Measurements from ENCODE around the gene CHKB.
A peak's percentile ranks its signal among the peaks of the same experiment; 100 is the strongest.

CHKB gene

GRCh38 chr22:50563413-50564160, 19.1 kb downstream of the CHKB start:
- H3K4me3 Mint-ChIP-seq: peak overlapping the region; percentile 88
- no peak for DNase-seq (ENCODE audit: low spot score)
- peak overlapping the region; percentile 67 for H3K27ac Mint-ChIP-seq
- no peaks in the 10 kb centered on the region for H3K9me3 Mint-ChIP-seq
- peaks cover 19% of the 10 kb centered on the region for H3K4me1 Mint-ChIP-seq (ENCODE audit: low read depth)
- peaks cover 22% of the 10 kb centered on the region for H3K27me3 Mint-ChIP-seq (ENCODE audit: low read depth)
- peaks cover 6% of the 10 kb centered on the region for H3K36me3 Mint-ChIP-seq (ENCODE audit: low read depth)

DNA sequence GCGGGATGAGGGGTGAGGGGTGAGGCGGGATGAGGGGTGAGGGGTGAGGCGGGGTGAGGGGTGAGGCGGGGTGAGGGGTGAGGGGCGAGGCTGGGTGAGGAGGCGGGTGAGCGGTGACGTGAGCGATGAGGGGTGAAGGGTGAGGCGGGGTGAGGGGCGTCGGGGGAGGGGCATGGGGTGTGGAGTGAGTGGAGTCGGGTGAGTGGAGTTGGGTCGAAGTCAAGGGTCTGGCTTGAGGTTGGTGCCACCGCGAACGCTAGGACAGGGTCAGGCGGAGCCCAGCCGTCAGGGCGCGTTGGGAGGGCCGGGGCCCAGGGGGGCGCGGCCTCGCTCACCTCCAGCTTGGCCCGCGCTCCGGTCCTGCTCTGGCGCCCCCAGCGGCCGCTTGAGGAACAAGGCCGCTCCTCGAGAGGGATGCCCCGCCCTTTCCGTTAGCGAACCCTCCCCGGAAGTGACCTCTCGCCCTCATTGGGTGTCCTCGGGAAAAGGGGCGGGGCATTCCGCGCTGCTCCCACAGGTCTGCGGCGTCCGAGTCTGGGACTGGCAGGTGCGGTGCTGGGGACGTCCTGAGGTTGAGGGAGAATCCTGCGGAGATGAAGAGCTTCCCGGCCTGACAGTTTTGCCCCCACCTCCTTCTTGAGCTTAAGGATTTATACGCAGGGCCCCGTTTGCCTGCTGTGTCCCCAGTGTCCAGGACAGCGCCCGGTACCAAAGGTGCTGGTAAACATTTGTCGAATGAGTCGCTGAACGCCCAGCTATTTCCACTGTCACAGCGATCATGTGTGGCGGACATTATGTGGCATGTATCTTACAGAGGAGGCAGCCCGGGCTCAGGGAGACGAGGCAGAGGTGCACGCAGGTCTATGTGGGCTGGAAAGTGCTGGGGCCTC, 19.9 kb downstream of the CHKB start, which contains the start of gene SYCE3:
Gene SYCE3 (minus strand): TSS at position 397 of the 890 bp plus-strand sequence. CDS start 6,514 bp downstream, outside the sequence.
- H3K36me3 Mint-ChIP-seq (ENCODE audit: low read depth): peaks cover 3% of the 10 kb centered on the region

GRCh38 chr22:50561401-50562358, 21.0 kb downstream of the CHKB start:
- H3K36me3 Mint-ChIP-seq (ENCODE audit: low read depth): no peaks in the 10 kb centered on the region
- H3K27ac Mint-ChIP-seq: peak overlapping the region; percentile 71
- H3K4me1 Mint-ChIP-seq (ENCODE audit: low read depth): peaks cover 19% of the 10 kb centered on the region
- no peaks in the 10 kb centered on the region for H3K9me3 Mint-ChIP-seq
- H3K27me3 Mint-ChIP-seq (ENCODE audit: low read depth): peaks cover 24% of the 10 kb centered on the region
- DNase-seq (ENCODE audit: low spot score): no peak
- H3K4me3 Mint-ChIP-seq: peak overlapping the region; percentile 56

More for the DNA sequence above, 19.9 kb downstream of the CHKB start, which contains the start of gene SYCE3:
- peak; percentile 96 for DNase-seq (ENCODE audit: low spot score)
- H3K9me3 Mint-ChIP-seq: no peaks in the 10 kb centered on the region
- H3K4me3 Mint-ChIP-seq: peak within 1 kb of the TSS; percentile 88
- peaks cover 19% of the 10 kb centered on the region for H3K4me1 Mint-ChIP-seq (ENCODE audit: low read depth)
- H3K27ac Mint-ChIP-seq: peak within 1 kb of the TSS; percentile 71
- peaks cover 23% of the 10 kb centered on the region for H3K27me3 Mint-ChIP-seq (ENCODE audit: low read depth)

GRCh38 chr22:50560034-50560433, 22.6 kb downstream of the CHKB start:
- Mint-ChIP-seq H3K27ac (no peak overlapping the region), H3K4me3 (no peak overlapping the region)

GRCh38 chr22:50556703-50557102, 25.9 kb downstream of the CHKB start:
- H3K4me3 Mint-ChIP-seq: no peak overlapping the region
- no peaks in the 10 kb centered on the region for H3K9me3 Mint-ChIP-seq
- no peak overlapping the region for H3K27ac Mint-ChIP-seq
- no peaks in the 10 kb centered on the region for H3K36me3 Mint-ChIP-seq (ENCODE audit: low read depth)
- no peak for DNase-seq (ENCODE audit: low spot score)
- peaks cover 6% of the 10 kb centered on the region for H3K4me1 Mint-ChIP-seq (ENCODE audit: low read depth)
- H3K27me3 Mint-ChIP-seq (ENCODE audit: low read depth): peaks cover 20% of the 10 kb centered on the region

More at GRCh38 chr22:50560034-50560433, 22.6 kb downstream of the CHKB start:
- H3K36me3 Mint-ChIP-seq (ENCODE audit: low read depth): no peaks in the 10 kb centered on the region
- H3K4me1 Mint-ChIP-seq (ENCODE audit: low read depth): peaks cover 19% of the 10 kb centered on the region
- H3K27me3 Mint-ChIP-seq (ENCODE audit: low read depth): peaks cover 29% of the 10 kb centered on the region
- H3K9me3 Mint-ChIP-seq: no peaks in the 10 kb centered on the region
- DNase-seq (ENCODE audit: low spot score): no peak

- no peak for DNase-seq (ENCODE audit: low spot score)
- peaks cover 6% of the 10 kb centered on the region for H3K27me3 Mint-ChIP-seq (ENCODE audit: low read depth)
- H3K9me3 Mint-ChIP-seq: no peaks in the 10 kb centered on the region
- peaks cover 2% of the 10 kb centered on the region for H3K4me1 Mint-ChIP-seq (ENCODE audit: low read depth)
- H3K27ac Mint-ChIP-seq: no peak overlapping the region
- H3K4me3 Mint-ChIP-seq: no peak overlapping the region
- no peaks in the 10 kb centered on the region for H3K36me3 Mint-ChIP-seq (ENCODE audit: low read depth)
These were observed 29.3 kb downstream of the CHKB start for GRCh38 chr22:50553310-50553709.

DNA sequence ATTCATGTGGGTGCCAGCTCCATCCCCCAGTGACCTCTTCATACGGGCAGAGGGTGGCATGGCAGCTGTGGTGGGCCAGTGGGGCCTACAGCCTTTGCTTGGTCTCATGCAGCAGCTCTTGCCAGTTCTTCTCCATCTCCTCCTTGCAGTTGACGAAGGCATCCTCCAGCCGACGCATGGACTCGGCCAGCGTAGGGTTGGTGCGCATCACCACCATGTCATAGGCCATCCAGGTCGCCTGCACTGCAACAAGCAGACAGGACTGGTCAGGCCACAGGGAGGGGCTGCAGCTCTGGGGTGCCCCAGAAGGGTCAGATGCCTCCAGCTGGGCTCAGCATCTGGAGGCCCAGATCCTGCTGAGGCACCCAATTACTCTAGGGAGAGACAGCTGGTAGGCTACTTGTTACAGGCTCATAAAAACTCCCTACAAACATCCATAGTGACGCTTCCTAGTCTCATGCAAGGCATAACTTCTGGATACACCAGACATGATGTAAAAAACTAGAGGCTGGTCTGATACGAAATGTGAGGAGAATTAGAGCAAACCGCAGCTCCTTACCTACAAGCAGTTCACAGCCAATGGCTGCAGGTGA, 31.4 kb downstream of the CHKB start:
- no peak for DNase-seq (ENCODE audit: low spot score)
- Mint-ChIP-seq H3K27ac (no peak overlapping the region), H3K4me1 (ENCODE audit: low read depth) (peaks cover 5% of the 10 kb centered on the region), H3K27me3 (ENCODE audit: low read depth) (peaks cover 1% of the 10 kb centered on the region), H3K4me3 (no peak overlapping the region), H3K36me3 (ENCODE audit: low read depth) (no peaks in the 10 kb centered on the region), H3K9me3 (no peaks in the 10 kb centered on the region)

DNA sequence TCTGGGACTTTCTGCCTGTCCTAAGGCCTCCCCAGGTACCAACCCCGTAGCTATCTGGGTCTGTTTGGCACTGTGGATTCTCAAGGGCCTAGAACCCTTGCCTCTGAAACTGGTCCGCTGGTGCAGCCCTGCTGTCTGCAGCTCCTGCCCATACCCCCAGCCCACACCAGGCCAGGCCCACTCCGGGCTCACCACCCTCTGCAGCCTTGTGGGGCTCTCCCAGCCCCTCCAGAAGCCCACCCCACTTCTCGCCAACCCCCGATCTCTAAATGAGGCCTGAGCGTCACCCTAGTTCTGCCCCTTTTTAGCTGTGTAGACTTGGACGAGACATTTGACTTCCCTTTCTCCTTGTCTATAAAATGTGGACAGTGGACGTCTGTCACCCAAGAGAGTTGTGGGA, 32.3 kb downstream of the CHKB start:
- no peaks in the 10 kb centered on the region for H3K36me3 Mint-ChIP-seq (ENCODE audit: low read depth)
- H3K27me3 Mint-ChIP-seq (ENCODE audit: low read depth): no peaks in the 10 kb centered on the region
- H3K27ac Mint-ChIP-seq: peak overlapping the region; percentile 79
- DNase-seq (ENCODE audit: low spot score): no peak
- peak overlapping the region; percentile 70 for H3K4me3 Mint-ChIP-seq
- H3K9me3 Mint-ChIP-seq: no peaks in the 10 kb centered on the region
- peaks cover 11% of the 10 kb centered on the region for H3K4me1 Mint-ChIP-seq (ENCODE audit: low read depth)

DNA sequence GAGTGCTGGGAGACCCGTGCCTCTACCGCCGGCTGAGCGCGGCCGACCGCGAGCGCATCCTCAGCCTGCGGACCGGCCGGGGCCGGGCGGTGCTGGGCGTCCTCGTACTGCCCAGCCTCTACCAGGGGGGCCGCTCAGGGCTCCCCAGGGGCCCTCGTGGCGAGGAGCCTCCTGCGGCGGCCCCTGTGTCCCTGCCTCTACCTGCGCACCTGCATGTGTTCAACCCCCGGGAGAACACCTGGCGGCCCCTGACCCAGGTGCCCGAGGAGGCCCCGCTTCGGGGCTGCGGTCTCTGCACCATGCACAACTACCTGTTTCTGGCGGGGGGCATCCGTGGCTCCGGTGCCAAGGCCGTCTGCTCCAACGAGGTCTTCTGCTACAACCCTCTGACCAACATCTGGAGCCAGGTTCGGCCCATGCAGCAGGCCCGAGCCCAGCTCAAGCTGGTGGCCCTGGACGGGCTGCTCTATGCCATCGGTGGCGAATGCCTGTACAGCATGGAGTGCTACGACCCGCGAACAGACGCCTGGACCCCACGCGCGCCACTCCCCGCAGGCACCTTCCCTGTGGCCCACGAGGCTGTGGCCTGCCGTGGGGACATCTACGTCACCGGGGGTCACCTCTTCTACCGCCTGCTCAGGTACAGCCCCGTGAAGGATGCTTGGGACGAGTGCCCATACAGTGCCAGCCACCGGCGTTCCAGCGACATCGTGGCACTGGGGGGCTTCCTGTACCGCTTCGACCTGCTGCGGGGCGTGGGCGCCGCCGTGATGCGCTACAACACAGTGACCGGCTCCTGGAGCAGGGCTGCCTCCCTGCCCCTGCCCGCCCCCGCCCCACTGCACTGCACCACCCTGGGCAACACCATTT, 33.5 kb downstream of the CHKB start:
- Mint-ChIP-seq H3K9me3 (no peaks in the 10 kb centered on the region), H3K27me3 (ENCODE audit: low read depth) (no peaks in the 10 kb centered on the region), H3K36me3 (ENCODE audit: low read depth) (no peaks in the 10 kb centered on the region), H3K27ac (peak overlapping the region; percentile 71), H3K4me3 (peak overlapping the region; percentile 69), H3K4me1 (ENCODE audit: low read depth) (peaks cover 23% of the 10 kb centered on the region)
- no peak for DNase-seq (ENCODE audit: low spot score)

GRCh38 chr22:50548040-50548920, 34.4 kb downstream of the CHKB start:
- Mint-ChIP-seq H3K9me3 (no peaks in the 10 kb centered on the region), H3K4me3 (peak overlapping the region; percentile 50), H3K27me3 (ENCODE audit: low read depth) (no peaks in the 10 kb centered on the region), H3K27ac (peak overlapping the region; percentile 84), H3K36me3 (ENCODE audit: low read depth) (no peaks in the 10 kb centered on the region), H3K4me1 (ENCODE audit: low read depth) (peaks cover 23% of the 10 kb centered on the region)
- no peak for DNase-seq (ENCODE audit: low spot score)

DNA sequence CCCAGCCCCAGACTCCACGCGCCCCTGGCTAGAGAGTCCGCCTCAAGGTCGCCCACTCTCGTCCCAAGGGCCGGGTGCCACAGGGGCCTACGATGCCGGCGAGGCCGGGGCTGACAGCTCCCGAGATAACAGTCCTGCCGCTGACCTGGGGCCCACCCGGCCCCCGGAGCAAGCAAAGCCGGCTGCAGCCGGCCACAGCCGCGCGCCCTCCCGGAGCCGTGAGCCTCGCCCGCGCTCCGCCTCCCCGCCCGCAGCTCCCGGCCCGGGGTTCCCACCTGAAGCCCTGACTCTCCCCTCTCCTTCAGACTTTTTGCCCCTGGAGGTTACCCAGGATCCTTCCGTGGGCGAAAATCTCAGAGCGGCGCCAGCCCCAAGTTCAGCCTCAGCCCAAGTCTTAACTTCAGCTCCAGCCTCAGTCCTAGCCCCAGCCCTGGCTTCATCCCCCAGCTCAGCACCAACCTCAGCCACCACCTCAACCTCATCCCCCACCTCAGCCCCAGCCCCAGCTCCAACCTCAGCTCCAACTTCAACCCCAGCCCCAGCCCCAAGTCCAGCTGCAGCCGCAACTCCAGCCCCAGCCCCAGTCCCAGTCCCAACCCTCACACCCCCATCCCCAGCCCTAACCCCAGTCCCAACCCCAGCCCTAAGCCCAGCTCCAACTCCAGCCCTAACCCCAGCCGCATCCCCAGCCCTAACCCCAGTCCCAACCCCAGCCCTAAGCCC, 35.2 kb downstream of the CHKB start:
- H3K36me3 Mint-ChIP-seq (ENCODE audit: low read depth): no peaks in the 10 kb centered on the region
- no peak for DNase-seq (ENCODE audit: low spot score)
- H3K4me3 Mint-ChIP-seq: peak overlapping the region; percentile 36
- no peaks in the 10 kb centered on the region for H3K27me3 Mint-ChIP-seq (ENCODE audit: low read depth)
- no peaks in the 10 kb centered on the region for H3K9me3 Mint-ChIP-seq
- peaks cover 26% of the 10 kb centered on the region for H3K4me1 Mint-ChIP-seq (ENCODE audit: low read depth)
- H3K27ac Mint-ChIP-seq: peak overlapping the region; percentile 72
